ENCODE data around the gene CST1.

GRCh38 chr20:23774081-23774480, 23.3 kb upstream of the CST1 start:
- TF ChIP-seq, protein P1, sequence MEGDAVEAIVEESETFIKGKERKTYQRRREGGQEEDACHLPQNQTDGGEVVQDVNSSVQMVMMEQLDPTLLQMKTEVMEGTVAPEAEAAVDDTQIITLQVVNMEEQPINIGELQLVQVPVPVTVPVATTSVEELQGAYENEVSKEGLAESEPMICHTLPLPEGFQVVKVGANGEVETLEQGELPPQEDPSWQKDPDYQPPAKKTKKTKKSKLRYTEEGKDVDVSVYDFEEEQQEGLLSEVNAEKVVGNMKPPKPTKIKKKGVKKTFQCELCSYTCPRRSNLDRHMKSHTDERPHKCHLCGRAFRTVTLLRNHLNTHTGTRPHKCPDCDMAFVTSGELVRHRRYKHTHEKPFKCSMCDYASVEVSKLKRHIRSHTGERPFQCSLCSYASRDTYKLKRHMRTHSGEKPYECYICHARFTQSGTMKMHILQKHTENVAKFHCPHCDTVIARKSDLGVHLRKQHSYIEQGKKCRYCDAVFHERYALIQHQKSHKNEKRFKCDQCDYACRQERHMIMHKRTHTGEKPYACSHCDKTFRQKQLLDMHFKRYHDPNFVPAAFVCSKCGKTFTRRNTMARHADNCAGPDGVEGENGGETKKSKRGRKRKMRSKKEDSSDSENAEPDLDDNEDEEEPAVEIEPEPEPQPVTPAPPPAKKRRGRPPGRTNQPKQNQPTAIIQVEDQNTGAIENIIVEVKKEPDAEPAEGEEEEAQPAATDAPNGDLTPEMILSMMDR (conservative IDR thresholded peaks at IDR 0.05; ENCODE audit: low read length), result no peak
- TF ChIP-seq EZH2phosphoT487 (IDR thresholded peaks at IDR 0.05; ENCODE audit: borderline replicate concordance, low read depth, low read length), result no peak
